HEK293T (cell line): ENCODE results near the gene MATN1.

ENCODE experiments used
- CTCF ChIA-PET: fragments of 350-600 bp; formaldehyde crosslinking; extraction: SDS; loops from one replicate; lab custom pipeline; 2021; ENCODE audit warnings: antibody characterized with exemption, inconsistent platforms; lab: Yijun Ruan, JAX
- POLR2A ChIA-PET: fragments of 350-600 bp; formaldehyde crosslinking; extraction: SDS; loops from one replicate; lab custom pipeline; 2020; ENCODE audit warnings: antibody characterized with exemption, inconsistent platforms; lab: Yijun Ruan, JAX
- DNase-seq: peaks from one replicate; pipeline ENCODE4 v3.0.0; 2012; ENCODE audit warnings: mixed read lengths; ENCODE audit errors: extremely low spot score
- ARNT ChIP-seq: fragments of 450-650 bp; IDR thresholded peaks from 2 replicates; pipeline ENCODE4 v1.6.1; 2017; ENCODE audit warnings: mild to moderate bottlenecking
- BHLHE40 ChIP-seq: fragments of 450-650 bp; IDR thresholded peaks from 2 replicates; pipeline ENCODE4 v1.6.1; 2016; ENCODE audit warnings: mild to moderate bottlenecking, moderate library complexity, borderline replicate concordance
- CTBP1 ChIP-seq: fragments of 450-650 bp; IDR thresholded peaks from 2 replicates; pipeline ENCODE4 v1.6.1; 2016; ENCODE audit warnings: borderline replicate concordance
- ELF4 ChIP-seq: fragments of 450-650 bp; IDR thresholded peaks from 2 replicates; pipeline ENCODE4 v1.6.1; 2017; ENCODE audit warnings: antibody characterized with exemption
- FOXA1 ChIP-seq: fragments of 450-650 bp; IDR thresholded peaks from 2 replicates; pipeline ENCODE4 v1.6.1; 2016; ENCODE audit warnings: mild to moderate bottlenecking
- FOXK2 ChIP-seq: fragments of 450-650 bp; IDR thresholded peaks from 2 replicates; pipeline ENCODE4 v1.6.1; 2016; ENCODE audit warnings: mild to moderate bottlenecking
- FOXM1 ChIP-seq: fragments of 450-650 bp; IDR thresholded peaks from 2 replicates; pipeline ENCODE4 v1.6.1; 2017; ENCODE audit warnings: mild to moderate bottlenecking, borderline replicate concordance
- HDGF ChIP-seq: fragments of 450-650 bp; IDR thresholded peaks from 2 replicates; pipeline ENCODE4 v1.6.1; 2017; ENCODE audit warnings: antibody characterized with exemption, borderline replicate concordance
- L3MBTL2 ChIP-seq: fragments of 450-650 bp; conservative IDR thresholded peaks from 2 replicates; pipeline ENCODE4 v1.6.1; 2016; ENCODE audit warnings: mild to moderate bottlenecking
- LEF1 ChIP-seq: fragments of 450-650 bp; IDR thresholded peaks from 2 replicates; pipeline ENCODE4 v1.6.1; 2017; ENCODE audit warnings: mild to moderate bottlenecking, borderline replicate concordance
- NFRKB ChIP-seq: fragments of 450-650 bp; IDR thresholded peaks from 2 replicates; pipeline ENCODE4 v1.6.1; 2016; ENCODE audit warnings: mild to moderate bottlenecking, moderate library complexity
- PKNOX1 ChIP-seq: fragments of 450-650 bp; IDR thresholded peaks from 2 replicates; pipeline ENCODE4 v1.6.1; 2016
- SP1 ChIP-seq: fragments of 450-650 bp; IDR thresholded peaks from 2 replicates; pipeline ENCODE4 v1.6.1; 2017
- SUZ12 ChIP-seq: fragments of 450-650 bp; IDR thresholded peaks from 2 replicates; pipeline ENCODE4 v1.6.1; 2016; ENCODE audit warnings: mild to moderate bottlenecking
- TARDBP ChIP-seq: fragments of 450-650 bp; IDR thresholded peaks from 2 replicates; pipeline ENCODE4 v1.6.1; 2016
- ZNF384 ChIP-seq: fragments of 450-650 bp; IDR thresholded peaks from 2 replicates; pipeline ENCODE4 v1.6.1; 2016

The MATN1 gene

GRCh38 chr1:30737357-30738039, 14.1 kb upstream of the MATN1 start:
- DNase-seq, result no peak
- POLR2A ChIA-PET, result no interaction called here
- TF ChIP-seq FOXM1, result no peak
- no peak for TF ChIP-seq NFRKB
- TF ChIP-seq HDGF, result no peak
- no peak for TF ChIP-seq ZNF384
- no peak for TF ChIP-seq ELF4
- TF ChIP-seq SUZ12, result no peak
- TF ChIP-seq ARNT, result no peak
- TF ChIP-seq PKNOX1, result no peak
- no peak for TF ChIP-seq FOXA1
- no peak for TF ChIP-seq L3MBTL2
- no peak for TF ChIP-seq TARDBP
- no peak for TF ChIP-seq FOXK2
- no peak for TF ChIP-seq CTBP1
- no peak for TF ChIP-seq BHLHE40
- TF ChIP-seq SP1, result no peak
- TF ChIP-seq LEF1, result no peak
- CTCF ChIA-PET, result no interaction called here

GRCh38 chr1:30735668-30736498, 12.5 kb upstream of the MATN1 start:
- ChIA-PET CTCF (no interaction called here), POLR2A (no interaction called here)
- no peak for TF ChIP-seq FOXM1
- TF ChIP-seq CTBP1, result no peak
- no peak for TF ChIP-seq L3MBTL2
- TF ChIP-seq NFRKB, result no peak
- no peak for TF ChIP-seq TARDBP
- TF ChIP-seq ARNT, result no peak
- TF ChIP-seq BHLHE40, result no peak
- no peak for TF ChIP-seq FOXA1
- no peak for TF ChIP-seq FOXK2
- TF ChIP-seq LEF1, result no peak
- TF ChIP-seq ELF4, result no peak
- DNase-seq, result no peak

- TF ChIP-seq FOXM1 (no peak), NFRKB (no peak), ZNF384 (no peak), ELF4 (no peak), ARNT (no peak), FOXK2 (no peak), HDGF (no peak), SUZ12 (no peak), TARDBP (no peak), PKNOX1 (no peak), L3MBTL2 (no peak), SP1 (no peak), LEF1 (no peak)
- DNase-seq, result no peak
- ChIA-PET POLR2A (no interaction called here), CTCF (no interaction called here)
Observed at GRCh38 chr1:30735124-30735523, 11.7 kb upstream of the MATN1 start.

GRCh38 chr1:30734580-30734979, 11.2 kb upstream of the MATN1 start:
- TF ChIP-seq CTBP1, result no peak
- TF ChIP-seq L3MBTL2, result no peak
- no peak for TF ChIP-seq TARDBP
- TF ChIP-seq FOXK2, result no peak
- no peak for TF ChIP-seq FOXA1
- no peak for TF ChIP-seq BHLHE40
- no peak for TF ChIP-seq SUZ12
- no peak for TF ChIP-seq LEF1
- ChIA-PET CTCF (no interaction called here), POLR2A (no interaction called here)
- no peak for DNase-seq

- ChIA-PET CTCF (no interaction called here), POLR2A (interaction anchor here (1.4 kb wide), 1 partner anchor 10 kb away, joined by 3 read pairs; no protein-coding TSS in a partner anchor)
- TF ChIP-seq SP1 (no peak), FOXA1 (no peak), FOXK2 (no peak), TARDBP (no peak)
- no peak for DNase-seq
Observed at GRCh38 chr1:30734106-30734505, 10.7 kb upstream of the MATN1 start.

GRCh38 chr1:30733493-30733892, 10.1 kb upstream of the MATN1 start:
- ChIA-PET CTCF (no interaction called here), POLR2A (interaction anchor here (1.4 kb wide), 1 partner anchor 11 kb away, joined by 3 read pairs; no protein-coding TSS in a partner anchor)
- TF ChIP-seq NFRKB, result no peak
- TF ChIP-seq SUZ12, result no peak
- no peak for TF ChIP-seq FOXM1
- TF ChIP-seq L3MBTL2, result no peak
- no peak for TF ChIP-seq FOXA1
- TF ChIP-seq HDGF, result no peak
- no peak for TF ChIP-seq ZNF384
- no peak for TF ChIP-seq FOXK2
- no peak for TF ChIP-seq PKNOX1
- no peak for TF ChIP-seq CTBP1
- TF ChIP-seq BHLHE40, result no peak
- TF ChIP-seq ARNT, result no peak
- no peak for TF ChIP-seq ELF4
- TF ChIP-seq SP1, result no peak
- TF ChIP-seq TARDBP, result no peak
- no peak for TF ChIP-seq LEF1
- DNase-seq, result no peak
